Breast epithelium (tissue), 3 donors: ENCODE measurements around the gene DNTTIP2.

ENCODE experiments used
- POLR2A ChIP-seq: fragments of 450-650 bp; IDR thresholded peaks from one replicate; pipeline ENCODE4 v1.6.1; 2016; ENCODE audit warnings: antibody characterized with exemption, mild to moderate bottlenecking, moderate library complexity
- POLR2AphosphoS5 ChIP-seq, 3 donors: sonication (generic); formaldehyde crosslinking; IDR thresholded peaks; one replicate each; pipeline ENCODE4 v1.6.1; 2017; ENCODE audit warnings: antibody characterized with exemption in 3 of 3
- TF ChIP-seq, protein P1 (sequence below), 3 donors: fragments of 450-650 bp; IDR thresholded peaks; one replicate each; pipeline ENCODE4 v1.5.1; 2016 to 2017; ENCODE audit warnings: antibody characterized with exemption in 3 of 3, mild to moderate bottlenecking in 3 of 3, moderate library complexity in 3 of 3

DNA sequence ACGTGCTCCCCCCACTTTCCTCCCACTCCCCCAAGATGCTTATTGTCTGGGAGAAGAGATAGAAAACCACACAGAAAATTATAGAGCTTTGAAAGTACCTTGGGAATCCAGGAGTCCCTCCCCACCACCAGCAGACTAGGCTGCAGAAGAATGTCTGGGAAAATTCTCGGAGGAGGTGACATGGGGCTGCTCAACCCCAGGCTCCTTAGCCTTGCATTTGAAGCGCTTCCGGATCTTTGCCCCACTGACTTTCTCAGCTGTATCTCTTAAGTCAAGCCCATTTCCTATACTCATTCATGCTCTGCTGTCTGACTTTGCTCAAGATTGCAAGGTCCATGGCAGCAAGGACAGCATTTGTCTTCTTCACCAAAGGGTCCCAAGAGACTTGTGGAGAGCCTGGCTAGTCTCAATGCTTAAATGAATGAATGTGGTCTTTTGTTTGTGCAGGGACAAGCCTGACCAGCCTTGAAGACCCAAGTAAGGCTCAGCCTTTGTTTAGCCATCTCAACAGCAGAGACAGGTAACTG is 38.0 kb downstream of the DNTTIP2 start:
- TF ChIP-seq POLR2A (no peak), POLR2AphosphoS5 (IDR thresholded peaks at IDR 0.05) (no peak)
- TF ChIP-seq, protein P1, sequence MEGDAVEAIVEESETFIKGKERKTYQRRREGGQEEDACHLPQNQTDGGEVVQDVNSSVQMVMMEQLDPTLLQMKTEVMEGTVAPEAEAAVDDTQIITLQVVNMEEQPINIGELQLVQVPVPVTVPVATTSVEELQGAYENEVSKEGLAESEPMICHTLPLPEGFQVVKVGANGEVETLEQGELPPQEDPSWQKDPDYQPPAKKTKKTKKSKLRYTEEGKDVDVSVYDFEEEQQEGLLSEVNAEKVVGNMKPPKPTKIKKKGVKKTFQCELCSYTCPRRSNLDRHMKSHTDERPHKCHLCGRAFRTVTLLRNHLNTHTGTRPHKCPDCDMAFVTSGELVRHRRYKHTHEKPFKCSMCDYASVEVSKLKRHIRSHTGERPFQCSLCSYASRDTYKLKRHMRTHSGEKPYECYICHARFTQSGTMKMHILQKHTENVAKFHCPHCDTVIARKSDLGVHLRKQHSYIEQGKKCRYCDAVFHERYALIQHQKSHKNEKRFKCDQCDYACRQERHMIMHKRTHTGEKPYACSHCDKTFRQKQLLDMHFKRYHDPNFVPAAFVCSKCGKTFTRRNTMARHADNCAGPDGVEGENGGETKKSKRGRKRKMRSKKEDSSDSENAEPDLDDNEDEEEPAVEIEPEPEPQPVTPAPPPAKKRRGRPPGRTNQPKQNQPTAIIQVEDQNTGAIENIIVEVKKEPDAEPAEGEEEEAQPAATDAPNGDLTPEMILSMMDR (IDR thresholded peaks at IDR 0.05) = no peak
